SK-N-SH (cell line): ENCODE measurements around the gene ARHGAP44. TPM values are rescaled to one million over a fixed set of nuclear protein-coding genes. Genes with fewer than 3 reads are reported as not detected.

Experiments used
- CTCF ChIA-PET: fragments of 300-600, 350-600 bp; formaldehyde crosslinking; extraction: SDS; loops from one replicate; lab custom pipeline; 2021; lab: Yijun Ruan, JAX
- POLR2A ChIA-PET: fragments of 350-600 bp; sonication (Branson Sonifier 250); formaldehyde crosslinking; extraction: SDS; loops from one replicate; lab custom pipeline; 2020; ENCODE audit warnings: antibody characterized with exemption, inconsistent platforms; lab: Yijun Ruan, JAX
- DNase-seq: peaks from one replicate; pipeline ENCODE4 v3.0.0; 2012
- H2AFZ ChIP-seq: fragments of 200-600 bp; sonication (generic); 2 replicates; pipeline ENCODE4 v1.8.1; 2016; ENCODE audit warnings: antibody characterized with exemption, mild to moderate bottlenecking, low read depth
- H3F3A ChIP-seq: fragments of 200-600 bp; sonication (generic); replicated peaks from 2 replicates; pipeline ENCODE3; 2016; ENCODE audit warnings: antibody characterized with exemption, mild to moderate bottlenecking; ENCODE audit not compliant: insufficient read depth
- H3K27ac ChIP-seq, 2 experiments: fragments of 200-500 bp in 1 of 2; fragments of 200-600 bp in 1 of 2; sonication (Bioruptor generic) in 1 of 2; sonication (generic), shearing (Covaris generic) in 1 of 2; 2 replicates each; pipeline versions ENCODE4 v1.5.1 to v1.6.1; 2014 to 2016; ENCODE audit warnings: low read depth in 2 of 2, inconsistent platforms in 1 of 2, low read length in 1 of 2, mild to moderate bottlenecking in 1 of 2, mixed read lengths in 1 of 2
- H3K27me3 ChIP-seq: fragments of 200-600 bp; sonication (generic), shearing (Covaris generic); 2 replicates; pipeline ENCODE4 v1.6.1; 2016; ENCODE audit warnings: mixed run types; ENCODE audit not compliant: insufficient read depth
- H3K36me3 ChIP-seq, 2 experiments: fragments of 200-500 bp in 1 of 2; fragments of 200-600 bp in 1 of 2; sonication (Bioruptor generic) in 1 of 2; sonication (generic) in 1 of 2; replicated peaks in 1 of 2; 2 replicates each; pipeline versions ENCODE3 to v1.5.1; 2014 to 2016; ENCODE audit warnings: low read length in 1 of 2, mild to moderate bottlenecking in 1 of 2; ENCODE audit not compliant: insufficient read depth in 2 of 2, control insufficient read depth in 1 of 2
- H3K4me1 ChIP-seq, 2 experiments: fragments of 200-500 bp in 1 of 2; fragments of 200-600 bp in 1 of 2; sonication (Bioruptor generic) in 1 of 2; sonication (generic), shearing (Covaris generic) in 1 of 2; 2 replicates each; pipeline versions ENCODE4 v1.5.1 to v1.6.1; 2014 to 2016; ENCODE audit warnings: low read depth in 1 of 2, low read length in 1 of 2, mixed run types in 1 of 2; ENCODE audit not compliant: insufficient read depth in 2 of 2, control insufficient read depth in 1 of 2
- H3K4me2 ChIP-seq: fragments of 200-600 bp; sonication (generic), shearing (Covaris generic); 2 replicates; pipeline ENCODE4 v1.6.1; 2017; ENCODE audit warnings: mixed run types
- H3K4me3 ChIP-seq, 2 experiments: fragments of 200-500 bp in 1 of 2; fragments of 200-600 bp in 1 of 2; sonication (Bioruptor generic) in 1 of 2; sonication (generic), shearing (Covaris generic) in 1 of 2; 2 replicates each; pipeline versions ENCODE4 v1.5.1 to v1.8.1; 2014 to 2016; ENCODE audit warnings: low read depth in 2 of 2, inconsistent platforms in 1 of 2, low read length in 1 of 2, mild to moderate bottlenecking in 1 of 2, mixed read lengths in 1 of 2, moderate library complexity in 1 of 2
- H3K79me2 ChIP-seq: fragments of 200-600 bp; sonication (generic); 2 replicates; pipeline ENCODE4 v1.8.1; 2017; ENCODE audit warnings: mild to moderate bottlenecking; ENCODE audit not compliant: insufficient read depth
- H3K9ac ChIP-seq: fragments of 200-600 bp; sonication (generic); 2 replicates; pipeline ENCODE4 v1.6.1; 2017; ENCODE audit warnings: mixed run types
- H3K9me2 ChIP-seq: fragments of 200-600 bp; sonication (generic); 2 replicates; pipeline ENCODE4 v1.6.1; 2017; ENCODE audit warnings: mixed run types
- H3K9me3 ChIP-seq: fragments of 200-600 bp; sonication (generic); 2 replicates; pipeline ENCODE4 v1.6.1; 2017; ENCODE audit warnings: mixed run types, mild to moderate bottlenecking, moderate library complexity
- H4K20me1 ChIP-seq: fragments of 200-600 bp; sonication (generic); 2 replicates; pipeline ENCODE4 v1.6.1; 2017; ENCODE audit warnings: mild to moderate bottlenecking, mixed run types; ENCODE audit not compliant: insufficient read depth
- CHD2 ChIP-seq: fragments of 150-350 bp; IDR thresholded peaks from 2 replicates; pipeline ENCODE4 v1.6.1; 2018; ENCODE audit warnings: low read length; ENCODE audit not compliant: partially characterized antibody
- ELF1 ChIP-seq: IDR thresholded peaks from 2 replicates; pipeline ENCODE4 v1.4.0; 2012
- EP300 ChIP-seq, 2 experiments: IDR thresholded peaks; 2 replicates each; pipeline versions ENCODE4 v1.4.0 to v1.6.1; 2012; ENCODE audit warnings: borderline replicate concordance in 1 of 2, low read depth in 1 of 2, low read length in 1 of 2
- FOSL2 ChIP-seq: IDR thresholded peaks from 2 replicates; pipeline ENCODE4 v1.4.0; 2012; ENCODE audit warnings: low read depth, mild to moderate bottlenecking, moderate library complexity, borderline replicate concordance
- FOXJ3 ChIP-seq: sonication (generic); formaldehyde crosslinking; IDR thresholded peaks from 2 replicates; pipeline ENCODE4 v1.5.1; 2020; ENCODE audit warnings: mild to moderate bottlenecking, missing genetic modification reagents
- GABPA ChIP-seq: IDR thresholded peaks from 2 replicates; pipeline ENCODE4 v1.4.0; 2012; ENCODE audit warnings: low read depth, mild to moderate bottlenecking
- JUND ChIP-seq: IDR thresholded peaks from 2 replicates; pipeline ENCODE4 v1.4.0; 2012
- MXI1 ChIP-seq: IDR thresholded peaks from 2 replicates; pipeline ENCODE4 v1.6.1; 2012; ENCODE audit warnings: mild to moderate bottlenecking, low read depth, low read length, improper control_type of control experiment
- NFIC ChIP-seq: IDR thresholded peaks from 2 replicates; pipeline ENCODE4 v1.4.0; 2012; ENCODE audit warnings: borderline replicate concordance
- POLR2AphosphoS5 ChIP-seq: IDR thresholded peaks from 2 replicates; pipeline ENCODE4 v1.6.1; 2012; ENCODE audit warnings: low read depth, low read length
- RAD21 ChIP-seq: IDR thresholded peaks from 2 replicates; pipeline ENCODE4 v1.6.1; 2012; ENCODE audit warnings: mild to moderate bottlenecking, low read length
- RFX5 ChIP-seq: IDR thresholded peaks from 2 replicates; pipeline ENCODE4 v1.6.1; 2012; ENCODE audit warnings: mild to moderate bottlenecking, improper control_type of control experiment, low read length
- RXRA ChIP-seq: IDR thresholded peaks from 2 replicates; pipeline ENCODE4 v1.4.0; 2012; ENCODE audit warnings: low read depth, mild to moderate bottlenecking, borderline replicate concordance
- SIN3A ChIP-seq: IDR thresholded peaks from 2 replicates; pipeline ENCODE4 v1.6.1; 2012; ENCODE audit warnings: low read depth, mild to moderate bottlenecking, low read length, moderate library complexity, borderline replicate concordance
- TAF1 ChIP-seq: IDR thresholded peaks from 2 replicates; pipeline ENCODE4 v1.6.1; 2012; ENCODE audit warnings: low read depth, mild to moderate bottlenecking, low read length, moderate library complexity, borderline replicate concordance
- WGBS: methylation state at CpG from one replicate; pipeline ENCODE4 v1.1.6; 2017; ENCODE audit warnings: low lambda C conversion rate; 5-methylcytosine and 5-hydroxymethylcytosine counted together
- polyA plus RNA-seq, 3 experiments: library from polyadenylated mRNA; depleted of rRNA; stranded (reverse); fragments of >200 nt; gene quantifications; 2 replicates each; pipeline ENCODE4 v1.2.3, GENCODE V29; 2012
- TF ChIP-seq, protein P1 (sequence below): IDR thresholded peaks from 2 replicates; pipeline ENCODE4 v1.4.0; 2012; ENCODE audit warnings: low read depth, borderline replicate concordance
- TF ChIP-seq, protein P2 (sequence below): IDR thresholded peaks from 2 replicates; pipeline ENCODE4 v1.4.0; 2012; ENCODE audit warnings: low read depth
- TF ChIP-seq, protein P3 (sequence below): fragments of 200-600 bp; sonication (generic); IDR thresholded peaks from 2 replicates; pipeline ENCODE4 v1.6.1; 2017; ENCODE audit warnings: antibody characterized with exemption, mild to moderate bottlenecking, moderate library complexity

ARHGAP44 gene
- polyA plus RNA-seq, 1 of the 3 experiments (the other 2 are of a cell fraction): 0.28 TPM

DNA sequence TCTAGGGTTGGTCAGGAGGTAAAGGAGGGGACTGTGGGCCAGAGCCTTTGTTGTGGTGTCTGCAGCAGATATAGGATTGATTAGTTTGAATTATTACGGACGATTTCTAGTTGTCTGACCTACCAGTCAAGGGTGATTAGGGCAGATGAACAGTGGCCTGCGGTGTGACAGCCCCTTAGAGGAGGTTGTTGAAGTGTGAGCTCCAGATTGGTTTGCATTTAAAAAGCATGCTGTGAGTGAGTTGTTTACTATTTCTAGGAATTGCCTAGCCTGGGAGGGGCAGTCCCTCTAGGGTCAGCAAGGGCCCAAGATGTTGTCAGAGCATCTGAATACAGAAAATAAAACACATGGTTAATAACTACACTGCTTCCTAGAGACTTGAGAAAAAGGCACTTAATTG lies 108.8 kb downstream of the ARHGAP44 start:
- no peak overlapping the region for H3K4me3 ChIP-seq
- no peaks in the 10 kb centered on the region for H3K4me1 ChIP-seq
- no peaks in the 10 kb centered on the region for H3K36me3 ChIP-seq
- no peak overlapping the region for H3K27ac ChIP-seq
- no peaks in the 10 kb centered on the region for H3K9me2 ChIP-seq
- WGBS: 33% methylated on average over 3 of the region's 3 CpGs
- ChIA-PET CTCF (no interaction called here), POLR2A (no interaction called here)
- TF ChIP-seq JUND: no peak
- TF ChIP-seq EP300 (IDR thresholded peaks at IDR 0.05; ENCODE audit: borderline replicate concordance in 1 of 2, low read depth in 1 of 2, low read length in 1 of 2): no peak
- TF ChIP-seq, protein P1, sequence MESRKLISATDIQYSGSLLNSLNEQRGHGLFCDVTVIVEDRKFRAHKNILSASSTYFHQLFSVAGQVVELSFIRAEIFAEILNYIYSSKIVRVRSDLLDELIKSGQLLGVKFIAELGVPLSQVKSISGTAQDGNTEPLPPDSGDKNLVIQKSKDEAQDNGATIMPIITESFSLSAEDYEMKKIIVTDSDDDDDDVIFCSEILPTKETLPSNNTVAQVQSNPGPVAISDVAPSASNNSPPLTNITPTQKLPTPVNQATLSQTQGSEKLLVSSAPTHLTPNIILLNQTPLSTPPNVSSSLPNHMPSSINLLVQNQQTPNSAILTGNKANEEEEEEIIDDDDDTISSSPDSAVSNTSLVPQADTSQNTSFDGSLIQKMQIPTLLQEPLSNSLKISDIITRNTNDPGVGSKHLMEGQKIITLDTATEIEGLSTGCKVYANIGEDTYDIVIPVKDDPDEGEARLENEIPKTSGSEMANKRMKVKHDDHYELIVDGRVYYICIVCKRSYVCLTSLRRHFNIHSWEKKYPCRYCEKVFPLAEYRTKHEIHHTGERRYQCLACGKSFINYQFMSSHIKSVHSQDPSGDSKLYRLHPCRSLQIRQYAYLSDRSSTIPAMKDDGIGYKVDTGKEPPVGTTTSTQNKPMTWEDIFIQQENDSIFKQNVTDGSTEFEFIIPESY: no peak
- no peak for TF ChIP-seq POLR2AphosphoS5
- no peak overlapping the region for H3K4me2 ChIP-seq
- no peak for DNase-seq
- no peaks in the 10 kb centered on the region for H3K9me3 ChIP-seq
- no peaks in the 10 kb centered on the region for H3K79me2 ChIP-seq
- no peaks in the 10 kb centered on the region for H4K20me1 ChIP-seq
- H3K27me3 ChIP-seq: no peaks in the 10 kb centered on the region; the same call in 1 of the 2 replicates
- H2AFZ ChIP-seq: no peak overlapping the region
- no peaks in the 10 kb centered on the region for H3F3A ChIP-seq
- no peak overlapping the region for H3K9ac ChIP-seq

DNA sequence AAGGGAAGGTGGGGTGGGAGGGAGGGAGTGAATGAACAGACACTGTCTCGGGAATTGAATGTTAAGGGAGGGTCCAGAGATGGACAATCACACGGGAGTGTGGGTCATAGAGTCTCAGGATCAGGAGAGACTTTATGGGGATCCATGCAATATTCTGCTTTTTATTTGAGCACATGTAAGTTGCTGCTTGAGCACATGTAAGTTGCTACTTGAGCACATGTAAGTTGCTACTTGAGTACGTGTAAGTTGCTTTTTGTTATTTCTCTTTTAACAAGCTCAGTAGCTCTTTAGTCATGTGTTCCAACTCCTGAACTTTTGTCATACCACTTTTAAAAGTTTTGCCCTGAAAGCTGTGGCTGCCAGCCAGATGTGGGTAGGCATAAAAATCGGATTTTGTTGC lies 110.3 kb downstream of the ARHGAP44 start:
- no peak for DNase-seq
- ChIA-PET CTCF (no interaction called here), POLR2A (no interaction called here)
- no peaks in the 10 kb centered on the region for H3K9me3 ChIP-seq
- no peak overlapping the region for H3K4me3 ChIP-seq
- no peak overlapping the region for H3K9ac ChIP-seq
- H3K9me2 ChIP-seq: no peaks in the 10 kb centered on the region
- no peaks in the 10 kb centered on the region for H3K4me1 ChIP-seq
- 8% methylated on average over 4 of the region's 4 CpGs for WGBS
- no peaks in the 10 kb centered on the region for H3K36me3 ChIP-seq
- no peaks in the 10 kb centered on the region for H3K79me2 ChIP-seq
- no peaks in the 10 kb centered on the region for H3F3A ChIP-seq
- H3K4me2 ChIP-seq: no peak overlapping the region
- H3K27me3 ChIP-seq: no peaks in the 10 kb centered on the region; the same call in 1 of the 2 replicates
- TF ChIP-seq GABPA (no peak), FOXJ3 (CRISPR knock-in tag) (no peak), NFIC (no peak), SIN3A (no peak), JUND (no peak), CHD2 (no peak), RXRA (no peak)
- TF ChIP-seq, protein P2, sequence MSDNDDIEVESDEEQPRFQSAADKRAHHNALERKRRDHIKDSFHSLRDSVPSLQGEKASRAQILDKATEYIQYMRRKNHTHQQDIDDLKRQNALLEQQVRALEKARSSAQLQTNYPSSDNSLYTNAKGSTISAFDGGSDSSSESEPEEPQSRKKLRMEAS: no peak
- H3K27ac ChIP-seq: no peak overlapping the region
- H4K20me1 ChIP-seq: no peaks in the 10 kb centered on the region
- no peak overlapping the region for H2AFZ ChIP-seq

DNA sequence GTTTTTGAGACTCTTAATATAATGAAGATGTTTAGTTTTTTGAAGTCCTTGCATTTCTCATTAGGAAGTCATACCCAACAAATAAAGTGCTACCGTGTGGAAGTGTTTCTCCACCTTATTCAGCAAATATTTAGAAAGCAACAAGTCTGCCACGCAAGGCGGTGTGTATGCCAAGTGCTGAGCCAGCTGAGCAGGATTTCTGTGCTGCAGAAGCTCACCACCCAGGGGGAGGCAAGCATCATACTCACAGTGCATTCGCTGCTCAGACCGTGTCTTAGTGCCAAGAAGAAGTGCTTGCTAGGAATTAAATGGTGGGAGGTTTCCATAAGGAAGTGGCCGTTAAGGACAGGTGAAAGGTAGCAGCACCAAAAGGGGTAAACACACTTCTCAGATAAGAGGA lies 111.2 kb downstream of the ARHGAP44 start:
- no peak for DNase-seq
- Histone ChIP-seq H3K4me2 (no peak overlapping the region), H3K36me3 (no peaks in the 10 kb centered on the region), H3K9ac (no peak overlapping the region), H3K27ac (no peak overlapping the region), H3F3A (no peaks in the 10 kb centered on the region), H2AFZ (no peak overlapping the region), H3K9me2 (no peaks in the 10 kb centered on the region), H4K20me1 (no peaks in the 10 kb centered on the region), H3K9me3 (no peaks in the 10 kb centered on the region), H3K27me3 (no peaks in the 10 kb centered on the region), H3K4me1 (no peaks in the 10 kb centered on the region), H3K79me2 (no peaks in the 10 kb centered on the region), H3K4me3 (no peak overlapping the region)
- CTCF ChIA-PET: no interaction called here
- 9% methylated on average over 6 of the region's 6 CpGs for WGBS
- POLR2A ChIA-PET: no interaction called here
- TF ChIP-seq, protein P3, sequence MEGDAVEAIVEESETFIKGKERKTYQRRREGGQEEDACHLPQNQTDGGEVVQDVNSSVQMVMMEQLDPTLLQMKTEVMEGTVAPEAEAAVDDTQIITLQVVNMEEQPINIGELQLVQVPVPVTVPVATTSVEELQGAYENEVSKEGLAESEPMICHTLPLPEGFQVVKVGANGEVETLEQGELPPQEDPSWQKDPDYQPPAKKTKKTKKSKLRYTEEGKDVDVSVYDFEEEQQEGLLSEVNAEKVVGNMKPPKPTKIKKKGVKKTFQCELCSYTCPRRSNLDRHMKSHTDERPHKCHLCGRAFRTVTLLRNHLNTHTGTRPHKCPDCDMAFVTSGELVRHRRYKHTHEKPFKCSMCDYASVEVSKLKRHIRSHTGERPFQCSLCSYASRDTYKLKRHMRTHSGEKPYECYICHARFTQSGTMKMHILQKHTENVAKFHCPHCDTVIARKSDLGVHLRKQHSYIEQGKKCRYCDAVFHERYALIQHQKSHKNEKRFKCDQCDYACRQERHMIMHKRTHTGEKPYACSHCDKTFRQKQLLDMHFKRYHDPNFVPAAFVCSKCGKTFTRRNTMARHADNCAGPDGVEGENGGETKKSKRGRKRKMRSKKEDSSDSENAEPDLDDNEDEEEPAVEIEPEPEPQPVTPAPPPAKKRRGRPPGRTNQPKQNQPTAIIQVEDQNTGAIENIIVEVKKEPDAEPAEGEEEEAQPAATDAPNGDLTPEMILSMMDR: no peak
- TF ChIP-seq FOSL2 (no peak), TAF1 (no peak), MXI1 (no peak), SIN3A (no peak), ELF1 (no peak), RAD21 (no peak), GABPA (no peak), CHD2 (no peak), RFX5 (no peak)
- TF ChIP-seq, protein P1: no peak
